OCI-LY1 (cell line): ENCODE measurements around the gene NTMT2.

ENCODE experiments used
- EZH2 ChIP-seq: fragments of 200-600 bp; sonication (generic), shearing (Covaris generic); IDR thresholded peaks from 2 replicates; pipeline ENCODE4 v1.8.0; 2017; ENCODE audit warnings: borderline replicate concordance, mixed run types, mild to moderate bottlenecking, antibody characterized with exemption, low read length, moderate library complexity, mixed read lengths
- TF ChIP-seq, protein P1 (sequence below): fragments of 200-600 bp; sonication (generic), shearing (Covaris generic); IDR thresholded peaks from 2 replicates; pipeline ENCODE4 v1.5.1; 2017; ENCODE audit warnings: mild to moderate bottlenecking, antibody characterized with exemption, low read length, moderate library complexity, mixed read lengths

GRCh38 chr1:170182442-170182841, 36.7 kb downstream of the NTMT2 start:
- TF ChIP-seq EZH2 = no peak
- TF ChIP-seq, protein P1, sequence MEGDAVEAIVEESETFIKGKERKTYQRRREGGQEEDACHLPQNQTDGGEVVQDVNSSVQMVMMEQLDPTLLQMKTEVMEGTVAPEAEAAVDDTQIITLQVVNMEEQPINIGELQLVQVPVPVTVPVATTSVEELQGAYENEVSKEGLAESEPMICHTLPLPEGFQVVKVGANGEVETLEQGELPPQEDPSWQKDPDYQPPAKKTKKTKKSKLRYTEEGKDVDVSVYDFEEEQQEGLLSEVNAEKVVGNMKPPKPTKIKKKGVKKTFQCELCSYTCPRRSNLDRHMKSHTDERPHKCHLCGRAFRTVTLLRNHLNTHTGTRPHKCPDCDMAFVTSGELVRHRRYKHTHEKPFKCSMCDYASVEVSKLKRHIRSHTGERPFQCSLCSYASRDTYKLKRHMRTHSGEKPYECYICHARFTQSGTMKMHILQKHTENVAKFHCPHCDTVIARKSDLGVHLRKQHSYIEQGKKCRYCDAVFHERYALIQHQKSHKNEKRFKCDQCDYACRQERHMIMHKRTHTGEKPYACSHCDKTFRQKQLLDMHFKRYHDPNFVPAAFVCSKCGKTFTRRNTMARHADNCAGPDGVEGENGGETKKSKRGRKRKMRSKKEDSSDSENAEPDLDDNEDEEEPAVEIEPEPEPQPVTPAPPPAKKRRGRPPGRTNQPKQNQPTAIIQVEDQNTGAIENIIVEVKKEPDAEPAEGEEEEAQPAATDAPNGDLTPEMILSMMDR = no peak
